Inflammatory macrophage (primary cell): Measurements from ENCODE around the gene NABP2.

Experiments used
- DNase-seq, 2 donors: peaks; one replicate each; pipeline ENCODE4 v3.0.0-alpha.2; 2020 to 2022

Gene NABP2

GRCh38 chr12:56213878-56214277 lies 10.3 kb upstream of the NABP2 start:
- DNase-seq = no peak

GRCh38 chr12:56216461-56216860 lies 7.7 kb upstream of the NABP2 start:
- no peak for DNase-seq

- DNase-seq = no peak
Measured at GRCh38 chr12:56219840-56220239, 4.3 kb upstream of the NABP2 start.

DNA sequence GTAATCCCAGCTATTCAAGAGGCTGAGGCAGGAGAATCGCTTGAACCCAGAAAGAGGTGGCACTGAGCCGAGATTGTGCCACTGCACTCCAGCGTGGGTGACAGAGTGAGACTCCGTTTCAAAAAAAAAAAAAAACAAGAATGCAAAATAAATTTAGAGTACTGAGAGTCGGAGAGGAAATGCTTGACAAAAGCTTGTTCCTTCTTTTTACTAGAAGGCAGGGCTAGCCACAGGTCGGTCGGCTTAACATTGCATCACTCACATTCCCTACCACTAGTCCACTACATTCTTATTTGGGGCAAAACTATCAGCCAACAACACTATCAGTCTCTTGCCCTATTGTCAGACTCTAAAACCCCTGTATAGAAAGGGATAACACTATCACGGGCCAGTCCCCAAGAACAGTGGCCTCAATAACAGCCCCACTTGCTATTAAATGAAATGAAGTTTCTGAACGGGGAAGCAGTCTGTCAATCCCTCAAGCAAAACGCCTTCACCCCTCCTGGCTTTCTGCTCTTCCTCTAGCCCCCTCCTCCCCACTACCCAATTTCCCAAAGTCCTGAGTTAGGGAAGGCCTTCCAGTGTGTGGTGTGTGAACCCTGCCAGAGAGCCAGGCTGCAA lies 3.4 kb upstream of the NABP2 start:
- DNase-seq = peak; percentile 75 to 86

DNA sequence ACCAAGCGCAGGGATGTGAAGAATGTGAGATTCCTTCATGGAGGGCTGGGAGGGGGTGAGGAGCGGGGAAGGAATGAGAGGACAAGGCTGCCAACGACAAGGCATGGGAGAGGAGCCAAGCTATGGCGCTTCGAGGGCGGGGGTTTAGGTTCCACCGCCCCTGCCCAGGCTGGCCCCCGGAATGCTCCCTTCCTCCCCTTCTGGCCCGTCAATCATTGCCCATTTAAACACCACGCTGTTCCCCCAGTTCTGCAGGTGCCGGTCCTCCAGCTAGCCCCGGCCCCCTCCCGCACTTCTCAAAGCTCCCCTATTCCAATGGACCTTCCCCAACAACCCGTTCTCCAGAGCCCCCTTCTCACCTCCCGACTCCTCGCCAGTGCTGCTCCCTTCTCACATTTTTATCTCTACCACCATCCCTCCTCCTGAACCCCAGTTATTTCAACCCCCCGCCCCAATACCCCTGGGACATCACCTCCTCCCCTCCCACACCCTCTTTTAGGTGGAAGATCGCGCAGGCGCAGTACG lies 2.8 kb upstream of the NABP2 start:
- DNase-seq = no peak

GRCh38 chr12:56221757-56222530 lies 2.2 kb upstream of the NABP2 start, which contains the start of gene RNF41:
TSS of gene RNF41 (minus strand) at chr12:56221922. CDS start at chr12:56214047, 7,875 bp downstream.
- peak; percentile 97 for DNase-seq

- DNase-seq = peak; percentile 24 to 61
Measured at GRCh38 chr12:56222531-56222895, 1.6 kb upstream of the NABP2 start.

GRCh38 chr12:56223571-56224101 lies 506 bp upstream of the NABP2 start:
- no peak for DNase-seq

- DNase-seq = no peak
Measured at GRCh38 chr12:56224954-56225353, 812 bp downstream of the NABP2 start.

- no peak for DNase-seq
Measured at GRCh38 chr12:56229082-56229481, 4.9 kb downstream of the NABP2 start.

DNA sequence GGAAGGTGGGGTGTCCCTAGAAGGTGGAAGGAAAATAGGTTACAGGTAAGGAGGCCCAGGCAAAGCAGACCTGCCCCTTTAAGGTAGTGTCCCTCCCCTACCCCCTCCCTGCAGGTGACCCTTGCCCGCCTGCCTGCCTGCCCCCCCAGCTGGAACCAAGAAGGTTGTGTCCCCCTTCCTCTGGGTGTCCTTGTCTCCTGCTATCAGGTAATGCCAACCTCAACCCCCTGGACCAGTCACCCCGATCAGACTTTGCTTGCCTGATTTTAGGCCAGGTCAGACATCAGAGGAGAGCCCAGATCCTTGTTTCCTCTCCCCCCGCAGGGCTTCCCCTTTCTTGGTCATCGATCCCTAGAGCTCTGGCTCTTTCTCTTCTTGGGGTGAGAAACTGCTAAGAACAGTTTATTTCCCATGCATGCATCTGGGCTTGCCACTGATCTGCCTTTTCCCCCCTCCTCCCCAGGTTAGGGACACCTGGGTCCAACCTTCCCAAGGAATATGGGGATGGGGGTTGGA lies 5.8 kb downstream of the NABP2 start, which contains the start of gene SLC39A5:
TSS of gene SLC39A5 (plus strand) at position 136 of the 516 bp plus-strand sequence. CDS start 1,224 bp downstream, outside the sequence.
- no peak for DNase-seq

- DNase-seq = no peak
Measured at GRCh38 chr12:56230432-56231183, 6.5 kb downstream of the NABP2 start.

DNA sequence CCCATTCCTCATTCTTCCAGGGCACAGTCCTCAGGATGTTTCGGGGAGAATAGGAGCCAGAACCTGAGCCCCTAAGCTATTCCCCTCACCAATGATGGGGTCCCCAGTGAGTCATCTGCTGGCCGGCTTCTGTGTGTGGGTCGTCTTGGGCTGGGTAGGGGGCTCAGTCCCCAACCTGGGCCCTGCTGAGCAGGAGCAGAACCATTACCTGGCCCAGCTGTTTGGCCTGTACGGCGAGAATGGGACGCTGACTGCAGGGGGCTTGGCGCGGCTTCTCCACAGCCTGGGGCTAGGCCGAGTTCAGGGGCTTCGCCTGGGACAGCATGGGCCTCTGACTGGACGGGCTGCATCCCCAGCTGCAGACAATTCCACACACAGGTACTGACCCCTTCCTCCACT lies 7.0 kb downstream of the NABP2 start:
- no peak for DNase-seq

DNA sequence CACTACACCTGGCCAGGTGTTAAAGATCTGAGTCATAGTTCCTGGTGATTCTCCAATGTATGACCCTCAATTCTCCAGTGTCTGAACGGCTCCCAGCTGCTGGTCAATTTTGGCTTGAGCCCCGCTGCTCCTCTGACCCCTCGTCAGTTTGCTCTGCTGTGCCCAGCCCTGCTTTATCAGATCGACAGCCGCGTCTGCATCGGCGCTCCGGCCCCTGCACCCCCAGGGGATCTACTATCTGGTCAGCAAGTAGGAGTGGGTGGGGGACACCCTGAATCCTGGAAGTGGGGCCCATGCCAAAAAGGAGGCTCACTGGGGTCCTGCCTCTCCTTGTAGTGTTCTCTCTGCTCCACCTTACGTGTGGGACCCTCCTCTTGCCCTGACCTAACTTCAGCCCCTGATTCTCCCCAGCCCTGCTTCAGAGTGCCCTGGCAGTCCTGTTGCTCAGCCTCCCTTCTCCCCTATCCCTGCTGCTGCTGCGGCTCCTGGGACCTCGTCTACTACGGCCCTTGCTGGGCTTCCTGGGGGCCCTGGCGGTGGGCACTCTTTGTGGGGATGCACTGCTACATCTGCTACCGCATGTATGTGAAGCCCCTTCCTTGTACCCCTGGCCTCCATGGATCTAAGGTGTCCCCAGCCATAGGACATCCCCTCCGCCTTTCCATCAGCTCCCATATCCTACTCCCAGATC lies 10.7 kb downstream of the NABP2 start:
- DNase-seq = no peak

GRCh38 chr12:56236091-56236490 lies 11.9 kb downstream of the NABP2 start:
- DNase-seq = no peak

DNA sequence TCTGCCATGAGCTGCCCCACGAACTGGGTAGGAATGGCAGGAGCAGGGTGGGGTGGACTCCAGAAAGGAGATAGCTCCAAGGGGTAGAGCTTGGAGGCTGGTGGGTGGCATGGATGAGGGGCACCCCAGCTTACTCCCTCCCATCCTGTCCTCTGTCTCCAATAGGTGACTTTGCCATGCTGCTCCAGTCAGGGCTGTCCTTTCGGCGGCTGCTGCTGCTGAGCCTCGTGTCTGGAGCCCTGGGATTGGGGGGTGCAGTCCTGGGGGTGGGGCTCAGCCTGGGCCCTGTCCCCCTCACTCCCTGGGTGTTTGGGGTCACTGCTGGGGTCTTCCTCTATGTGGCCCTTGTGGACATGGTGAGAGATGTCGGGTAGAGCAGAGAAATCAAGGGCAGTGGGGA lies 12.8 kb downstream of the NABP2 start:
- DNase-seq = no peak

- no peak for DNase-seq
Measured at GRCh38 chr12:56237552-56237951, 13.4 kb downstream of the NABP2 start.

GRCh38 chr12:56241424-56242303 lies 17.5 kb downstream of the NABP2 start:
- DNase-seq = no peak

- no peak for DNase-seq
Measured at GRCh38 chr12:56242986-56243385, 18.8 kb downstream of the NABP2 start.

DNA sequence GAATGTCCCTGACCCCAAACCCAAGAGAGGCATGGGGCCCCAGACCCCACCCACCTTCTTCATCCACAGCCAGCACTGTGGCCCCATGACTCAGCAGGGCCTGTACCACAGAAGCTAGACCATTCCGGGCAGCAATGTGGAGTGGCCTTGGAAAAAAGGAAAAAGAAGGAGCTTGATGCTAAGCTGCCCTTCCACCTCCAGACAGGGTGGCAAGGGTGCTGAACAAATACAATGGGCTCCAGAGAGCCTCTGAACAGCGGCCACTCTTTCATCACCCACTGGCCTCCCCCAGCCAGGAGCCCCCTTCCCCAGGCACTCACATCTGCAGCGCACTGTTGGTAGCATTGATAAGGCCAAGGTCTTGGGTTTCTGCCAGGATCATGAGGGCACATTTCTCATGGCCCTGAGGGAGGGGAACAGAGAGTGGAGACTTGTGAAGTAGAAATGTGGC lies 19.6 kb downstream of the NABP2 start:
- no peak for DNase-seq

- no peak for DNase-seq
Measured at GRCh38 chr12:56244494-56244893, 20.4 kb downstream of the NABP2 start.
